Gastrocnemius medialis (tissue), 4 donors: ENCODE measurements around the gene PRSS2.

Experiments
- POLR2A ChIP-seq, 2 donors: fragments of 450-650 bp; IDR thresholded peaks; one replicate each; pipeline ENCODE4 v1.6.1; 2017; ENCODE audit warnings: antibody characterized with exemption in 2 of 2, mild to moderate bottlenecking in 2 of 2, moderate library complexity in 2 of 2
- TF ChIP-seq, protein P1 (sequence below), 5 experiments: fragments of 450-650 bp in 3 of 5; fragments of 200-600 bp in 2 of 5; sonication (generic) in 2 of 5; IDR thresholded peaks in 4 of 5; conservative IDR thresholded peaks in 1 of 5; 1 replicate in 4 of 5; 2 replicates in 1 of 5; pipeline ENCODE4 v1.5.1; 2016 to 2019; ENCODE audit warnings: antibody characterized with exemption in 5 of 5, mild to moderate bottlenecking in 3 of 5, moderate library complexity in 3 of 5

DNA sequence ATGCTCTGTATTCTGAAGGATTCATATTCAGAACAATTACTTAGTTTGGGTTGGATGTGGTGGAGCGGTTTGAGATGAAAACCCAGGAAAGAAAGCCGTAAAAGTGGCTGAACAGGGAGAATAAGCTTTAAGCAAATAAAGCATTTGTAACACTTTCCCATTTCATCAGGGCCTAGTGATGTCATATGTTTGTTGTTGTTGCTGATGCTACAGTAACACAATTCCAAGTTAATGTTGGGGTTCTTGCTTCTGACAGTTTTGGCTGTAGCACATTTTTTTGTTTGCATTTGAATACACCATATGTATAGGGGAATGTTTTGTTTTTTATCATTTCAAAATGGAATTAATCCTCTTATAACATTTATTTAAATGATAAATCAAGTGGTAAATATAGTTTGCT lies 43.7 kb downstream of the PRSS2 start:
- TF ChIP-seq POLR2A (IDR thresholded peaks at IDR 0.05): no peak
- TF ChIP-seq, protein P1, sequence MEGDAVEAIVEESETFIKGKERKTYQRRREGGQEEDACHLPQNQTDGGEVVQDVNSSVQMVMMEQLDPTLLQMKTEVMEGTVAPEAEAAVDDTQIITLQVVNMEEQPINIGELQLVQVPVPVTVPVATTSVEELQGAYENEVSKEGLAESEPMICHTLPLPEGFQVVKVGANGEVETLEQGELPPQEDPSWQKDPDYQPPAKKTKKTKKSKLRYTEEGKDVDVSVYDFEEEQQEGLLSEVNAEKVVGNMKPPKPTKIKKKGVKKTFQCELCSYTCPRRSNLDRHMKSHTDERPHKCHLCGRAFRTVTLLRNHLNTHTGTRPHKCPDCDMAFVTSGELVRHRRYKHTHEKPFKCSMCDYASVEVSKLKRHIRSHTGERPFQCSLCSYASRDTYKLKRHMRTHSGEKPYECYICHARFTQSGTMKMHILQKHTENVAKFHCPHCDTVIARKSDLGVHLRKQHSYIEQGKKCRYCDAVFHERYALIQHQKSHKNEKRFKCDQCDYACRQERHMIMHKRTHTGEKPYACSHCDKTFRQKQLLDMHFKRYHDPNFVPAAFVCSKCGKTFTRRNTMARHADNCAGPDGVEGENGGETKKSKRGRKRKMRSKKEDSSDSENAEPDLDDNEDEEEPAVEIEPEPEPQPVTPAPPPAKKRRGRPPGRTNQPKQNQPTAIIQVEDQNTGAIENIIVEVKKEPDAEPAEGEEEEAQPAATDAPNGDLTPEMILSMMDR (IDR thresholded peaks at IDR 0.05 in 4 of 5, conservative IDR thresholded peaks at IDR 0.05 in 1 of 5): no peak
